ENCODE results near the gene CNTN4.

CNTN4 gene

GRCh38 chr3:2615080-2615479, 516.4 kb downstream of the CNTN4 start:
- no peak for DNase-seq

DNA sequence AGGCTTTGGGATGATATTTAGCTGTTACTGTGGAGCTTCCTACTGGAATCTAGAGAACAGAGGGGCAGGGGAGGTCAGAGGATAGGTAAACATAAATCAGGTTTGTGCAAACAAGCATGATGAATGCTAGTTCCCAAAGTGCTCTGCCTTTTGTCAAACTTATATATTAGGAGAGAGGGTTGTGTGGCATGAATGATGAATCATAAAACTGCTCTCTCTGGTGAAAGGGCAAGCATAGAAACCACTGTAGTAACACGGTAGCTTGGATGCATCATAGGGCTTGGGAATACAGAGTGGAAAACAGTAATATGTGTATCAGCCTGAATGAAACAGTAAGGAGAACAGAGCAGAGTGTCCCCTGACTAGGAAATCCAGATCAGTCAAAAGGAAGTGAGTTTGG, 524.8 kb downstream of the CNTN4 start:
- no peak for DNase-seq

GRCh38 chr3:2628117-2628516, 529.5 kb downstream of the CNTN4 start:
- DNase-seq, result no peak

GRCh38 chr3:2635511-2635910, 536.8 kb downstream of the CNTN4 start:
- no peak for DNase-seq

DNA sequence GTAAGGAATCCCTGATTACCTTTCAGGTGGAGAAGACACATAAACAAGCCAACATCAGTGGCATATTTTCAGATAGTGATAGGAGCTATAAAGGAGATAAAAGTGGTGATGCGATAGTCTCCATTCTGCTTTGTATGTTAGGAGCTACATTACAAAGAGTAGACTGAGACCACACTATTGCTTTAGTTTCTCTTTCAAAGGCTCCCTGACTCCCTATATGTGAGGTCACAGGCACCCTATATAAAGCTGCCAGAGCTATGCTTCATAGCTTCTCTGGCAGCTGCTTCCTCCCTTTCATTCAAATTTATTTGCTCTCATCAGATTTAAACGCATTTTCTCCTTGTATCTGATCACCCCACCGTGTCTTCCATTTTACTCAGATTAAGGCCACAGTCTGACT, 544.9 kb downstream of the CNTN4 start:
- no peak for DNase-seq

DNA sequence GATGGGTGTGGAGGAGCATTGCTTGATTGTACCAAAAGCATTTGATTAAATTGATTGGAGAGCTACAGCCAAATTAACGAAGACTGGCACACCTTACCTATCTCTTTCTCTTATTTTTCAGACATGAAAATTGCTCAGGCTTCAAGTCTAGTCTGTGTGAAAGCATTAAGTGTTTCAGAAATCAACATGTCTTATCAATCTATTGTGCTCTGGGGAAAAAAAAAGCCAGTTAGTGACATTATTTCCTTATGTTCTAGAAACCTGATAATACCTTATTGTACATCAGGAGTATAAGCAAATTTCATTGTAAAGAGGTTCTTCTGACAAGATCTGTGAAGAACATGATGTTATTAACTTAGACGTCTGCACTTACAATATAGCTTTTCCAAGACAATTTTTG, 546.3 kb downstream of the CNTN4 start:
- no peak for DNase-seq

- no peak for DNase-seq
Measured at GRCh38 chr3:2650746-2651145, 552.1 kb downstream of the CNTN4 start.

GRCh38 chr3:2652386-2652785, 553.7 kb downstream of the CNTN4 start:
- DNase-seq, result no peak

DNA sequence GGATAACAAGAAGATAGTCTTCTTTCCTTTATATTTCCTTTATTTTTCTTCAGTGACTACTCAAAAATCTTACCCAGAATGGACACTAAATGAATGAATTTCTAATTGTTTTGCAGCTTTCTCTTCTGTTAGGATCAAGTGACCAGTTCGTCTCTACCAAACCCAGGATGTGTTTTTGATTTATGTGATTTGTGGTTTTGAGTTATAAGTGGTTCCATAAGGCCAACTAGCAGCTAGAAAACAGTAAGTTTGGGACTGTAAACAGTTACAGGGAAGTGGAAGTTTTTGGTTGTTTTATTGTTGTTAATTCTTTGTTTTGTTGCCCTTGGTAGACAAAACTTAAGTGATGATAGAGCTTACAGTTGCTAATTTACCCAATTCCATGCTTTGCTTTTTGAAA, 555.0 kb downstream of the CNTN4 start:
- DNase-seq, result no peak

DNA sequence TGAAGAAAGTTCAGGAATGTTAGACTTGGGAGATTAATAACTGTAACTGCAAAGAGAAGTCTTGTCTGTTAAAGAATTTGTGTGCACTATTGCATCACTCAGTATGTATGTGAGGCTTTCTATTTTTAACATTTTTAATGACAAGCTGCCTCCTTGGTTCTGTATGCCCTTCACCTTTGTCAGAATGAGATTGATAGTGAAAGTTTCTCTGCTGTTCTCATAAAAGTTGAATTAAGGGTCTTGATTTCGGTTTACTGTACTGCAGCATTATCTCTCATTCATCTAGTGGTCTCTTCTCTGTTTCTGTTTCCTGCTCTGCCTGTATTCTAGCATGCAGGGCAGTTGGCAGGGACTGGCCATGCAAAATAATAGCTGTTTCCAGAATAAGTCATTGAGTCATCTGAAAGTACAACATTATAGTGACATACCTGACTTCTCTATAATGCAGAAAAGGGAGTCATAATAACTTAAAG, 556.6 kb downstream of the CNTN4 start:
- no peak for DNase-seq

GRCh38 chr3:2656806-2657777, 558.4 kb downstream of the CNTN4 start:
- DNase-seq, result no peak

DNA sequence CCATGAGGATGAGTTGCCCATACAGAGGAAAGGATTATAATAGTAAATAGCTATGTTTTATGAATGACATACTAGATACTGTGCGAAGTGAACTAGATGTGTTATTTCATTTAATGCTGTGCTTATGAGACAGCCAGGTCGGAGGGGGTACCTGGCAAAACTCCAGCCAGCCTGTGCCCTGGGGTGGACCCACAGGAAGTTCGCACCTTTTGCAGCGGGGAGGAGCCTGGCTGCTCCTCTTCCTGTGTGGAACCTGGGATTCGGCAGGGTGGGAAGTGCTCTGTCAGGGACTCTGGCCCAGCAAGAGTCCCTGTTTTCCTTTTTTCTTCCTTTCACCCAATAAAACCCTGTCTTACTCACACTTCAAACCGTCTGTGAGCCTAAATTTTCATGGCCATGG, 559.3 kb downstream of the CNTN4 start:
- no peak for DNase-seq

GRCh38 chr3:2659896-2660295, 561.2 kb downstream of the CNTN4 start:
- no peak for DNase-seq

DNA sequence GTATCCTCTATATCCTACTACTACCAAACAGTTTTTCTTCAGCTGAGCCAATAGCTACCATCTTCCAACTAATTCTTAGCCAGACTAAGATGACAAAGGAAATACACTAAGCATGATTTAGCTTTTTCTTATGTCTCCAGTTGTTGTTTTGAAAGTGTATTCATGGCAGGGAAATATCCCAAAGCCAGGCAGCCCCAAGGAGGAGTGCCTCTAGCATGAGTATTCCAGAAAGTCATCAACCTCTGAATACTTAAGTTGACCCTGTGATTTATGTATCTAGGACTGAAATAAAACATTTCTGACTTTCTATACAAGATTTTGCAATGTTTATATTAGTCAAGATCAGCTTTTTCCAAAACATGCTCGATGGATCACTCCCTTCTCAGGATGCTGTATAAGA, 562.4 kb downstream of the CNTN4 start:
- no peak for DNase-seq

DNA sequence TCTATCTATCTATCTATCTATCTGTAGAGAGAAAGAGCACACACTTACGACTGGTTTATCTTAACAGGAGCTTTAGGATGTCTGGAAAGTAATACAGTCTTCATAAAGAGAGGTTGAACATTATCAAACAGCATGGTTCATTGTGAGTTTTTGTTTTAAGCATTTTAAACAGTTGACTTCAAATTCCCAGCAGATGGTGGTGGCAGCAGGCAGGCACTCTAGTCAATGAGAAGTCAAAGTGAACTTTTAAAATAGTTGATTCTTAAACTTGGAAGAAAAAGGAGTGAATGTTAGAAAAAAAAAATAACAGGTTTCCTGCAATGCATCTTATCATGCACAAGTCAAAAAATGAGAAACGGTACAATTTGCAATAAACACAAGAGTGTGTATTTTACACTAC, 578.8 kb downstream of the CNTN4 start:
- no peak for DNase-seq

GRCh38 chr3:2680236-2680635, 581.6 kb downstream of the CNTN4 start:
- DNase-seq, result no peak

GRCh38 chr3:2684046-2684445, 585.4 kb downstream of the CNTN4 start:
- no peak for DNase-seq

DNA sequence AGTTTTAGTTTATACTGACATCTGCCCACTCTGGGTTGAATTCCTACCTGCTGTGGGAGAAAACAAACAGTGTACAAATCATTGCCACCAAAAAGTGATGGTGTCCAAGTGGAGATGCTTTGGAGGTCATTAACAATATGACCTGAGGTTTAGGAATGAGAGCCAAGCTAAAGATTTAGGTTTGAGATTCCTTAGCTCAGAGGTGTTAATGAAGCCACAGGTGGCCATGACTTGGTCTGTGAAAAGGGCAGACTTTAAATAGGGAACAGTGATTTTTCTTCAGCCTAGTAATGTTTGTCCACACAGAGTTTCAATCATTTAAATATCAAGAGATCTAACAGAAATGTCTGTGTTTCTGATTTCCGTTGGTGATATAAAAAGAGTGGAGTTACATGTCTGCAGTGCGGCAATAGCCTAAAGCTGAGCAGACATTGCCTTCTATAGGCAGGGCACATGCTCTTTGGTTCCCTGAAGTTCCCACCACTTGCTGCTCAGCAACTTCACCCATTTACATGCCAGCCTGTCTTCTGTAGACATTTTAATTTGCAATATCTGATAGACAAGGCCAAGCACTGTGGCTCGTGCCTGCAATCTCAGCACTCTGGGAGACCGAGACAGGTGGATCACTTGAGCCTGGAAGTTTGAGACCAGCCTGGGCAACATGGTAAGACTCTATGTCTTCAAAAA, 588.3 kb downstream of the CNTN4 start:
- no peak for DNase-seq

DNA sequence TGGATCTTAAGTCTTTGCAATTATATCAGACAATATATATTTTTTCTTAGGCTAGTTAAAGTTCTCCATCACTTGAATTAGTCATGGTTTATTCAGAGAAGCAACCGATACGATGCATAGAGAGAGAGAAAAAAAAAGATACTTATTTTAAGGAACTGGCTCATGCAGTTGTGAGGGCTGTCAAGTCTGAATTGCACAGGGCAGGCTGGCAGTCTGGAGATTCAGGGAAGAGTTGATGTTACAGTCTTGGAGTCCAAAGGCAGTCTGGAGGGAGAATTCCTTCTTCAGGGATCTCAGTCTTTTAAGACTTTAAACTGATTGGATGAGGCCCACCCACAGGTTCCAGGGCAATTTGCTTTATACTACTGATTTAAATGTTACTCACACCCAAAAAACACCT, 598.9 kb downstream of the CNTN4 start:
- no peak for DNase-seq

GRCh38 chr3:2701471-2701870, 602.8 kb downstream of the CNTN4 start:
- no peak for DNase-seq

DNA sequence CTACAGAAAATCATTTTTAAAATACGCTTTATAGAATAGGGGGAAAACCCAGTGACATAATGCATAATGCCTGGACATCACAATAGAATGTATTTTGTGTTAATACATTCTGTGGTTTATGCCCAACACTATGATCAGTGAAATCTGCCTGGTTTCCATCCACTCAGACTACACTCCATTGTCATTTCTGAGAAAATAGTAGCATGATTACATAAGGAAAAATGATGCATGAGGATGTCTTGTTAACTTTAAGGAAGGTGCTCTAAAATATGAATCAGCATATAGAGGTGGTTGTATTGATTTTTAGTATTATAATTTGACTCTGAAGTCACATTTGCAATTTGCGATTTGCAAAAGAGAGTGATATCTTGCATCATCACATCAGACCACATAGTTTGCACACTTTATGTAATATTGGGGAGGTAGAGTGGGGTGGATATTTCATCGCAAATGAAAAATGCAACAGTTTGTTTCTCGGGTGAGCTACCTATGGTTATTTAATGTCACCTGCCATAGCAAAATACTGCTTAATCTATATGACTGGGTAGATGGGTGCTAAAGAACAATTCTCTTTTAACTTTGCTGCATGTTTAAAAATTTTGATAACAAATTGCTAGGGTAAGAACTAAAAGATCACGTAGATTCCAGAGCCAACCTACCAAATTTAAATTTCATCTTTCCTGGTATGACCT, 607.6 kb downstream of the CNTN4 start:
- DNase-seq, result no peak

- DNase-seq, result no peak
Measured at GRCh38 chr3:2706836-2707210, 608.2 kb downstream of the CNTN4 start.

DNA sequence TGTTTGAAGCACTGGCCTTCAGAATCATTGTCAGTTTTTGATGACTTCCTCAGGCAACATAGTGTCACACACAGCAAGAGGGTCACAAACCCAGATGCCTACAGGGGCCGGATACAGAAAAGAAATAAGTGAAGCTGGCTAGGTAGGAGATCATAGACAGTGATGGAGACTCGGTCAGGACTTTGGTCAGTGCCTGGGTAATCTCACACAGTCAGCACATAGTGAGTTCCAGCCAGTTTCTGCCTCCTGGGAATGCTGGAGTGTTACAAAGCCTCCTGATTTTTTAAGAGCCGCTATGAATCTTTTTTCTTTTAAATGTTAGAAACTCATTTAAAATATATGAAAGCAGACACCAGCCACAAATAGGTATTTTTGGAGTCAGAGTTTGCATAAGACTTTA, 612.4 kb downstream of the CNTN4 start:
- no peak for DNase-seq

DNA sequence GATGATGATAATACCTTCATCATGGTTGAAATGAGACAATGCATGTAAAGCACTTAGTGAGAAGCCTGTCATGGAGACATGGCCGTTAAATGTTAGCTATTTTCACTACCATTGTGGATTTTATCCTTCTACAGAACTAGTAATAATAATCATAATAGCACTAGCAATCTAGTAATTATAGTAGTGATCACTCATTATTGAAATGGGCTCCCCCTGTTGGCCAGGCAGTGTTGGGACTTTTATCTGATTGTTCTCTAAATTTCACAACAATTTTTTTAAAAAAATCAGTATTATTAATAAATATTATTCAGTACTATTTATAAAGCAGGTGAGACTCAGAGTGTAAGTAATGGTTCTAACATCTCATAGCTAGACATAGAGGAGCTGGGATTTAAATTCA, 615.3 kb downstream of the CNTN4 start:
- peak in 1 of 2 donors; percentile 11 for DNase-seq
